Epithelial cell of proximal tubule (primary cell): Measurements from ENCODE around the gene SNRNP40. TPM values are rescaled to one million over a fixed set of nuclear protein-coding genes. Genes with fewer than 3 reads are reported as not detected.

Source experiments
- DNase-seq: peaks from one replicate; pipeline ENCODE4 v3.0.0-alpha.2; 2011; ENCODE audit warnings: low read depth
- H3K4me3 ChIP-seq: 2 replicates; pipeline ENCODE4 v1.5.1; 2011; ENCODE audit warnings: low read depth, mild to moderate bottlenecking, low read length
- total RNA-seq: library from RNA; depleted of rRNA; stranded (reverse); fragments of >200 nt; gene quantifications from 2 replicates; pipeline ENCODE4 v1.2.3, GENCODE V29; 2015
- TF ChIP-seq, protein P1 (sequence below): conservative IDR thresholded peaks from 2 replicates; pipeline ENCODE4 v1.5.1; 2012; ENCODE audit warnings: low read depth, mild to moderate bottlenecking, low read length

Gene SNRNP40
- total RNA-seq = 67.9 and 131 TPM in 2 replicates

DNA sequence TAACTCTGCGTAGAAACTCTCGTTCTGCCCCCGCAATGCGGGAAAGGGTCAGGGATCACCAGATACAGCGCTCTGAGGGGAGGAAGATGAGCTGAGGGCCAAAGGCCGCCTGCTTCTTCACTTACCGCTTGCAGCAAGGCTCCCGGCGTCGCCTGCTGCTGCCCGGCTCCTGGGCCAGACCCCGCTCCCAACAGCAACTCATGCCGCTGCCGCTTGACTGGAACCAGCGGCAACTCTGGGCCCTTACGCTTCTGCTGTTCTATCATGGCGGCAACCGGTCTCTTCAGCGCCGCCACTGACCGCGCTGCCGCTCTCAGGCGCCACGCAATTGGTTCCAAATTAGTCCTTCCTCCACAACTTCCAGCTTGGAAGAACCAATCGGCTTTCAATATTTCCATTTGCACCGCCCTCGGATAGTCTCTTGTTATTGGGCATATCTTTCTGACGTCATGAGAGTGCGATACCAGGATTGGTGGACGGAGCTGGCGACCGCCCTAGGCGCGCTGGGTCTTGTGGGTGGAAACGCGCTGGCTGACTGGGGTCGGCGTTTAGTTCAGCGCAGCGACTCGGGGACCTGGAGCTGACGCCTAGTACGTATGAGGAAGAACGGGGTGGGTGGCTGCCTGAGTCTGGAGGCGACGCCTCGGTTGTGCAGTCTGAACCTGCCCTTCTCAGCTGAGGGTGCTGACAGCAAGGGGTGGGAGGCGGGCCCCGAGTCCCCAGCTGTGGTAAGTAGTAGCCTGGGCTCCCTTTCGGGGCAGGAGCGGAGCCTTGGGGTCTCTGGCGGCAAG is at the start of gene SNRNP40, which contains the start of gene ZCCHC17:
Gene SNRNP40, minus strand, starts transcription at position 303 of the 791 bp plus-strand sequence. Its CDS starts 37 bp downstream, at position 266.
Gene ZCCHC17, plus strand, starts transcription at position 547 of the 791 bp plus-strand sequence. CDS start 13,067 bp downstream, outside the sequence.
- DNase-seq = peak; percentile 97
- H3K4me3 ChIP-seq = peak within 1 kb of the TSS; percentile 71
- TF ChIP-seq, protein P1, sequence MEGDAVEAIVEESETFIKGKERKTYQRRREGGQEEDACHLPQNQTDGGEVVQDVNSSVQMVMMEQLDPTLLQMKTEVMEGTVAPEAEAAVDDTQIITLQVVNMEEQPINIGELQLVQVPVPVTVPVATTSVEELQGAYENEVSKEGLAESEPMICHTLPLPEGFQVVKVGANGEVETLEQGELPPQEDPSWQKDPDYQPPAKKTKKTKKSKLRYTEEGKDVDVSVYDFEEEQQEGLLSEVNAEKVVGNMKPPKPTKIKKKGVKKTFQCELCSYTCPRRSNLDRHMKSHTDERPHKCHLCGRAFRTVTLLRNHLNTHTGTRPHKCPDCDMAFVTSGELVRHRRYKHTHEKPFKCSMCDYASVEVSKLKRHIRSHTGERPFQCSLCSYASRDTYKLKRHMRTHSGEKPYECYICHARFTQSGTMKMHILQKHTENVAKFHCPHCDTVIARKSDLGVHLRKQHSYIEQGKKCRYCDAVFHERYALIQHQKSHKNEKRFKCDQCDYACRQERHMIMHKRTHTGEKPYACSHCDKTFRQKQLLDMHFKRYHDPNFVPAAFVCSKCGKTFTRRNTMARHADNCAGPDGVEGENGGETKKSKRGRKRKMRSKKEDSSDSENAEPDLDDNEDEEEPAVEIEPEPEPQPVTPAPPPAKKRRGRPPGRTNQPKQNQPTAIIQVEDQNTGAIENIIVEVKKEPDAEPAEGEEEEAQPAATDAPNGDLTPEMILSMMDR = no peak

DNA sequence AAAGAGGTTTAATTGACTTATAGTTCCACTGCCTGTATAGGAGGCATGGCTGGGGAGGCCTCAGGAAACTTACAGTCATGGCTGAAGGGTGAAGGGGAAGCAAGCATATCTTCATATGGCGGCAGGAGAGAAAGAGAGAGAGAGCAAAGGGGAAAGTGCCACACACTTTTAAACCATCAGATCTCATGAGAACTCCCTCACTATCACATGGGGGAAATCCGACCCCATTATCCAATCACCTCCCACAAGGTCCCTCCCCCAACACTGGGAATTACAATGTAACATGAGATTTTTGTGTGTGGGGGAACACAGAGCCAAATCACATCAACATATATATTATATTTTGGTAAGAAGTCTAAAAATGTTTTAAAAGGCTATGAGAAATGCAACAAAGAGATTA is 49.0 kb upstream of the SNRNP40 start:
- DNase-seq = no peak

DNA sequence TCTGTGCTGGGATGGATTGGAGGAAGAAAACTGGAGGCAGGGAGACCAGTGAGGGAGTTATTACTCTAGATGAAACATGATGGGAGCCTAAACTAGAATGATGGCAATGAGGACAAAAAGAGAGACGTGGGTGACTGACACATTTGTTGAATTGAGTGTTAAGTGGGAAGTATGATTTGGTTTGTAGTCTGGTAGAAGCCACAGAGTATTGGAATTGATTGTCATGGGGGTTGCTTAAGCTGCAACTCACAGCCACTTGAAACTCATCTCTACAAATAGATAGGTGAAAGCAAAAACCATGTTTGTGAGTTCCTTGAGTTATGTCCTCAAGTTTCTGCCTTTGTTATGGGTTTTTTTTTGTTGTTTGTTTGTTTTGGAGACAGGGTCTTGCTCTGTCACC is 47.9 kb upstream of the SNRNP40 start:
- H3K4me3 ChIP-seq = no peak overlapping the region
- DNase-seq = no peak
- TF ChIP-seq, protein P1 = no peak

More for the DNA sequence above, 49.0 kb upstream of the SNRNP40 start:
- TF ChIP-seq, protein P1 = no peak
- H3K4me3 ChIP-seq = no peak overlapping the region

DNA sequence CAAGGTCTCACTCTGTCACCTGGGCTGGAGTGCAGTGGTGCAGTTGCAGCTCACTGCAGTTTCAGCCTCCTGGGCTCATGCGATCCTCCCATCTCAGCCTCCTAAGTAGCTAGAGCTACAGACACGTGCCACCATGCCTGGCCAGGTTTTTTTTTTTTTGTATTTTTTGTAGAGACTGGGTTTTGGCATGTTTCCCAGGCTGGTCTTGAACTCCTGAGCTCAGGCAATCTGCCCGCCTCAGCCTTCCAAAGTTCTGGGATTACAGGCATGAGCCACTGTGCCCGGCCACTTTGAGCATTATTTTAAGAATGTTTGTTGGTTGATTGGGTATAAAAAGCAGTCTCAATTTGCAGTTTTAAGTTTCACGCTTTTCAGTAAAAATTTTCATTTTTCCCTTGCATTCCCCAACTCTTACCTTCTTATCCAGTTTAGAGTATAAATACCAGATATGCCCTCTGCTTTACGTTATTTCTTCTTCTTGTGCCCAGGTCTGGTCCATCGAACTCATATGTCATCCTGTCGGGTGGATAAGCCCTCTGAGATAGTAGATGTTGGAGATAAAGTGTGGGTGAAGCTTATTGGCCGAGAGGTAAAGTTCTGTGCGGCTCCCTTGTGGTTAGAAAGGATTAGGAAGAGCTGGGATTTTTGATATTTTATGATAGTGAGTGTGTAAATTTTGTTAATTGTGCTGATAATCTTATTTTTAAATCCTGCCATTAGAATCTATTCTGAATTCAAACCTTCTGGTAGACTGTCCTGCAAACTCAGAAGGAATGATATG is 40.3 kb upstream of the SNRNP40 start:
- no peak overlapping the region for H3K4me3 ChIP-seq
- TF ChIP-seq, protein P1 = no peak
- DNase-seq = no peak

DNA sequence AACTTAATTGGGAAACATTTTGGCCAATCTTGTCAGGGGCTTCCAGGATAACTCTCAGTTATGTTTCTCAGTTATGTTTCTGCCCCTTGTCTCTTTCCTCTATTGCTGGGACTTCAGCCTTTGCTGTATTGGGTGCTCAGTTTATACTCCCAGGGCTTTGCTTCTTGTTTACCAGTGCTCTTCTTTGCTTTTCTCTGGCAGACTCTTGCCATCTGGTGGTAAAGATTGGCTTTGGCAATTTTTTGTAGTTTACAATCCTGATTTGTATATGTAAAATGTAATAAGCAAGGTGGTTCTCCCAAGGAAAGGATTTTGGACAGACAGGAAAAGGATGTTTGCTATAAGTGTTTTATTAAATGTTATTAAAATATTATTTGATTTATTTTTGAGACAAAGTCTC is 38.4 kb upstream of the SNRNP40 start:
- H3K4me3 ChIP-seq = no peak overlapping the region
- TF ChIP-seq, protein P1 = peak; percentile 76
- no peak for DNase-seq

DNA sequence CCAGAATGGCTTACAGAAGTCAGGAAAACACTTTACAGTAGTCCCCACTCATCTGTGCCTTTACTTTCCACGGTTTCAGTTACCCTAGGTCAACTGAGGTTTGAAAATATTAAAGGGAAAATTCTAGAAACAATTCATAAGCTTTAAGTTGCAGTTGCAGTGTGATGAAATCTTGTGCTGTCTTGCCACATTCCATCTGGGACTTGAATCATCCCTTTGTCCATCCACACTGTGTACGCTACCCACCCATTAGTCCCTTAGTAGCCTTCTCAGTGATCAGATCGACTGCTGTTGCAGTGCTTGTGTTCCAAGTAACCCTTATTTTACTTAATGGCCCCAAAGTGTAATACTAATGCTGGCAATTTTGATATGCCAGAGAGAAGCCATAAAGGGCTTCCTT is 30.8 kb upstream of the SNRNP40 start:
- no peak overlapping the region for H3K4me3 ChIP-seq
- TF ChIP-seq, protein P1 = no peak

More for the DNA sequence above, 30.8 kb upstream of the SNRNP40 start:
- DNase-seq = no peak
